ENCODE results near the gene SFXN1.

DNA sequence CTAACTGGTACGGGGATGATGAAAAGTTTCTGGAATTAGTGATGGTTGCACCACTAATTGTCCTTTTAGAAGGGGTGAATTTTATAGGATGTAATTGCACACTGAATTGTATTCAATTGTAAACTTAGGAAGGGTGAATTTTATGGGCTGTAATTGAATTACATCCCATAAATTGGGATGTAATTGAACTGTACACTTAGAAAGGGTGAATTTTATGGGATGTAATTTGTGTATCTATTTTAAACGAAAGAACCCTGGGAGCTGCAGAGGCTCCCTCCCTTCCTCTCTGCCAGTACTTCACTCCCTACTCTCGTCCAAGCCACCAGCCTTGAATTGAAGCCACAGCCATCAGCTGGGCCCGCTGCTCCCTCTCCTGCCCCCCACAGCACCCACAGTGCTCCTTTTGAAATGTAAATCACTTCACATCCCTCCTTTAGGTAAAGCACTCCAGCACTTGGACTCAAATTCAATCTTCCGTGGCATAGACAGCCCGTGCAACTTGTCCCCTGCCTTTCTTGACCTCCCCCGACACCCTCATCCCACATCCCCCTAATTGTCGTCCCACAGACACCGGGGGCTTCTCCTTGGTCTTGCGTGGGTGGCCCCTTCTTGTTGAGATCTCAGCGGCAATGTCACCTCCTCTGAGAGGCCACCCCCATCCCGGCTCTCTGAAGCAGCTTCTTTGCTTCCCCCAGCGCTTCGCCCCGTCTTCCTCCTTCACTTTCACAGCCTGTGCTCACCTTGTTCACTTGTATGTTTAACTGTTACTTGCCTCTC, 95.3 kb downstream of the SFXN1 start:
- TF ChIP-seq BMI1 (IDR thresholded peaks at IDR 0.05; ENCODE audit: low read length) (no peak), ELF1 (tag; IDR thresholded peaks at IDR 0.05) (no peak), TEAD4 (IDR thresholded peaks at IDR 0.05; ENCODE audit: low read length) (no peak), TEAD4 (CRISPR knock-in tag; IDR thresholded peaks at IDR 0.05; ENCODE audit: borderline replicate concordance) (no peak), NR2C2 (CRISPR knock-in tag; IDR thresholded peaks at IDR 0.05) (no peak), NR2C2 (tag; IDR thresholded peaks at IDR 0.05) (no peak), MIER1 (IDR thresholded peaks at IDR 0.05; ENCODE audit: low read depth) (no peak), ZNF644 (tag; IDR thresholded peaks at IDR 0.05; ENCODE audit: low read depth) (no peak), POLR2A (conservative IDR thresholded peaks at IDR 0.05) (no peak)
- TF ChIP-seq, protein P1, sequence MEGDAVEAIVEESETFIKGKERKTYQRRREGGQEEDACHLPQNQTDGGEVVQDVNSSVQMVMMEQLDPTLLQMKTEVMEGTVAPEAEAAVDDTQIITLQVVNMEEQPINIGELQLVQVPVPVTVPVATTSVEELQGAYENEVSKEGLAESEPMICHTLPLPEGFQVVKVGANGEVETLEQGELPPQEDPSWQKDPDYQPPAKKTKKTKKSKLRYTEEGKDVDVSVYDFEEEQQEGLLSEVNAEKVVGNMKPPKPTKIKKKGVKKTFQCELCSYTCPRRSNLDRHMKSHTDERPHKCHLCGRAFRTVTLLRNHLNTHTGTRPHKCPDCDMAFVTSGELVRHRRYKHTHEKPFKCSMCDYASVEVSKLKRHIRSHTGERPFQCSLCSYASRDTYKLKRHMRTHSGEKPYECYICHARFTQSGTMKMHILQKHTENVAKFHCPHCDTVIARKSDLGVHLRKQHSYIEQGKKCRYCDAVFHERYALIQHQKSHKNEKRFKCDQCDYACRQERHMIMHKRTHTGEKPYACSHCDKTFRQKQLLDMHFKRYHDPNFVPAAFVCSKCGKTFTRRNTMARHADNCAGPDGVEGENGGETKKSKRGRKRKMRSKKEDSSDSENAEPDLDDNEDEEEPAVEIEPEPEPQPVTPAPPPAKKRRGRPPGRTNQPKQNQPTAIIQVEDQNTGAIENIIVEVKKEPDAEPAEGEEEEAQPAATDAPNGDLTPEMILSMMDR (IDR thresholded peaks at IDR 0.05 in 2 of 3, conservative IDR thresholded peaks at IDR 0.05 in 1 of 3; ENCODE audit: insufficient read depth in 2 of 3, low read depth in 1 of 3, low read length in 3 of 3), result no peak
- TF ChIP-seq, protein P2, sequence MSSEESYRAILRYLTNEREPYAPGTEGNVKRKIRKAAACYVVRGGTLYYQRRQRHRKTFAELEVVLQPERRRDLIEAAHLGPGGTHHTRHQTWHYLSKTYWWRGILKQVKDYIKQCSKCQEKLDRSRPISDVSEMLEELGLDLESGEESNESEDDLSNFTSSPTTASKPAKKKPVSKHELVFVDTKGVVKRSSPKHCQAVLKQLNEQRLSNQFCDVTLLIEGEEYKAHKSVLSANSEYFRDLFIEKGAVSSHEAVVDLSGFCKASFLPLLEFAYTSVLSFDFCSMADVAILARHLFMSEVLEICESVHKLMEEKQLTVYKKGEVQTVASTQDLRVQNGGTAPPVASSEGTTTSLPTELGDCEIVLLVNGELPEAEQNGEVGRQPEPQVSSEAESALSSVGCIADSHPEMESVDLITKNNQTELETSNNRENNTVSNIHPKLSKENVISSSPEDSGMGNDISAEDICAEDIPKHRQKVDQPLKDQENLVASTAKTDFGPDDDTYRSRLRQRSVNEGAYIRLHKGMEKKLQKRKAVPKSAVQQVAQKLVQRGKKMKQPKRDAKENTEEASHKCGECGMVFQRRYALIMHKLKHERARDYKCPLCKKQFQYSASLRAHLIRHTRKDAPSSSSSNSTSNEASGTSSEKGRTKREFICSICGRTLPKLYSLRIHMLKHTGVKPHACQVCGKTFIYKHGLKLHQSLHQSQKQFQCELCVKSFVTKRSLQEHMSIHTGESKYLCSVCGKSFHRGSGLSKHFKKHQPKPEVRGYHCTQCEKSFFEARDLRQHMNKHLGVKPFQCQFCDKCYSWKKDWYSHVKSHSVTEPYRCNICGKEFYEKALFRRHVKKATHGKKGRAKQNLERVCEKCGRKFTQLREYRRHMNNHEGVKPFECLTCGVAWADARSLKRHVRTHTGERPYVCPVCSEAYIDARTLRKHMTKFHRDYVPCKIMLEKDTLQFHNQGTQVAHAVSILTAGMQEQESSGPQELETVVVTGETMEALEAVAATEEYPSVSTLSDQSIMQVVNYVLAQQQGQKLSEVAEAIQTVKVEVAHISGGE (CRISPR knock-in tag; IDR thresholded peaks at IDR 0.05), result no peak
- TF ChIP-seq, protein P3, sequence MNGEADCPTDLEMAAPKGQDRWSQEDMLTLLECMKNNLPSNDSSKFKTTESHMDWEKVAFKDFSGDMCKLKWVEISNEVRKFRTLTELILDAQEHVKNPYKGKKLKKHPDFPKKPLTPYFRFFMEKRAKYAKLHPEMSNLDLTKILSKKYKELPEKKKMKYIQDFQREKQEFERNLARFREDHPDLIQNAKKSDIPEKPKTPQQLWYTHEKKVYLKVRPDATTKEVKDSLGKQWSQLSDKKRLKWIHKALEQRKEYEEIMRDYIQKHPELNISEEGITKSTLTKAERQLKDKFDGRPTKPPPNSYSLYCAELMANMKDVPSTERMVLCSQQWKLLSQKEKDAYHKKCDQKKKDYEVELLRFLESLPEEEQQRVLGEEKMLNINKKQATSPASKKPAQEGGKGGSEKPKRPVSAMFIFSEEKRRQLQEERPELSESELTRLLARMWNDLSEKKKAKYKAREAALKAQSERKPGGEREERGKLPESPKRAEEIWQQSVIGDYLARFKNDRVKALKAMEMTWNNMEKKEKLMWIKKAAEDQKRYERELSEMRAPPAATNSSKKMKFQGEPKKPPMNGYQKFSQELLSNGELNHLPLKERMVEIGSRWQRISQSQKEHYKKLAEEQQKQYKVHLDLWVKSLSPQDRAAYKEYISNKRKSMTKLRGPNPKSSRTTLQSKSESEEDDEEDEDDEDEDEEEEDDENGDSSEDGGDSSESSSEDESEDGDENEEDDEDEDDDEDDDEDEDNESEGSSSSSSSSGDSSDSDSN (IDR thresholded peaks at IDR 0.05; ENCODE audit: borderline replicate concordance in 1 of 2, low read depth in 2 of 2, low read length in 2 of 2), result no peak
- TF ChIP-seq, protein P4, sequence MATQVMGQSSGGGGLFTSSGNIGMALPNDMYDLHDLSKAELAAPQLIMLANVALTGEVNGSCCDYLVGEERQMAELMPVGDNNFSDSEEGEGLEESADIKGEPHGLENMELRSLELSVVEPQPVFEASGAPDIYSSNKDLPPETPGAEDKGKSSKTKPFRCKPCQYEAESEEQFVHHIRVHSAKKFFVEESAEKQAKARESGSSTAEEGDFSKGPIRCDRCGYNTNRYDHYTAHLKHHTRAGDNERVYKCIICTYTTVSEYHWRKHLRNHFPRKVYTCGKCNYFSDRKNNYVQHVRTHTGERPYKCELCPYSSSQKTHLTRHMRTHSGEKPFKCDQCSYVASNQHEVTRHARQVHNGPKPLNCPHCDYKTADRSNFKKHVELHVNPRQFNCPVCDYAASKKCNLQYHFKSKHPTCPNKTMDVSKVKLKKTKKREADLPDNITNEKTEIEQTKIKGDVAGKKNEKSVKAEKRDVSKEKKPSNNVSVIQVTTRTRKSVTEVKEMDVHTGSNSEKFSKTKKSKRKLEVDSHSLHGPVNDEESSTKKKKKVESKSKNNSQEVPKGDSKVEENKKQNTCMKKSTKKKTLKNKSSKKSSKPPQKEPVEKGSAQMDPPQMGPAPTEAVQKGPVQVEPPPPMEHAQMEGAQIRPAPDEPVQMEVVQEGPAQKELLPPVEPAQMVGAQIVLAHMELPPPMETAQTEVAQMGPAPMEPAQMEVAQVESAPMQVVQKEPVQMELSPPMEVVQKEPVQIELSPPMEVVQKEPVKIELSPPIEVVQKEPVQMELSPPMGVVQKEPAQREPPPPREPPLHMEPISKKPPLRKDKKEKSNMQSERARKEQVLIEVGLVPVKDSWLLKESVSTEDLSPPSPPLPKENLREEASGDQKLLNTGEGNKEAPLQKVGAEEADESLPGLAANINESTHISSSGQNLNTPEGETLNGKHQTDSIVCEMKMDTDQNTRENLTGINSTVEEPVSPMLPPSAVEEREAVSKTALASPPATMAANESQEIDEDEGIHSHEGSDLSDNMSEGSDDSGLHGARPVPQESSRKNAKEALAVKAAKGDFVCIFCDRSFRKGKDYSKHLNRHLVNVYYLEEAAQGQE (IDR thresholded peaks at IDR 0.05; ENCODE audit: borderline replicate concordance), result no peak
- TF ChIP-seq, protein P4 (CRISPR knock-in tag; IDR thresholded peaks at IDR 0.05; ENCODE audit: low read depth), result no peak

Measured in K562 (cell line).